ENCODE data around the gene SLC6A11.

Gene SLC6A11

GRCh38 chr3:10927551-10927950, 111.5 kb downstream of the SLC6A11 start:
- Histone ChIP-seq H4K20me1 (ENCODE audit: insufficient read depth, low read length) (no peaks in the 10 kb centered on the region), H3K79me2 (ENCODE audit: insufficient read depth, low read length) (no peaks in the 10 kb centered on the region), H3K9ac (ENCODE audit: low read length) (no peak overlapping the region), H3K9me2 (ENCODE audit: low read depth, low read length) (no peaks in the 10 kb centered on the region), H3K4me1 (ENCODE audit: insufficient read depth, low read length, severe bottlenecking) (no peaks in the 10 kb centered on the region), H3F3A (ENCODE audit: insufficient read depth, low read length) (no peaks in the 10 kb centered on the region), H3K4me3 (ENCODE audit: low read depth, low read length, poor library complexity, severe bottlenecking) (no peak overlapping the region), H3K4me2 (ENCODE audit: low read length) (no peak overlapping the region), H3K36me3 (ENCODE audit: insufficient read depth, low read length) (no peaks in the 10 kb centered on the region), H2AFZ (ENCODE audit: low read length) (no peak overlapping the region), H3K9me3 (ENCODE audit: low read length) (no peaks in the 10 kb centered on the region), H3K27ac (ENCODE audit: low read depth, low read length, poor library complexity, severe bottlenecking) (no peak overlapping the region), H3K27me3 (ENCODE audit: insufficient read depth, low read length) (no peaks in the 10 kb centered on the region)
- no peak for TF ChIP-seq EZH2 (IDR thresholded peaks at IDR 0.05; ENCODE audit: borderline replicate concordance, low read length)
- no peak for TF ChIP-seq CTCF (IDR thresholded peaks at IDR 0.05; ENCODE audit: low read length)

GRCh38 chr3:10928407-10928960, 112.5 kb downstream of the SLC6A11 start:
- H3K27ac ChIP-seq (ENCODE audit: low read depth, low read length, poor library complexity, severe bottlenecking) = no peak overlapping the region

GRCh38 chr3:10928961-10929471, 113.0 kb downstream of the SLC6A11 start:
- no peaks in the 10 kb centered on the region for H3K36me3 ChIP-seq (ENCODE audit: insufficient read depth, low read length)
- TF ChIP-seq EZH2 (IDR thresholded peaks at IDR 0.05; ENCODE audit: borderline replicate concordance, low read length) = no peak
- TF ChIP-seq CTCF (IDR thresholded peaks at IDR 0.05; ENCODE audit: low read length) = no peak
- no peaks in the 10 kb centered on the region for H3F3A ChIP-seq (ENCODE audit: insufficient read depth, low read length)
- no peak overlapping the region for H3K27ac ChIP-seq (ENCODE audit: low read depth, low read length, poor library complexity, severe bottlenecking)
- H3K79me2 ChIP-seq (ENCODE audit: insufficient read depth, low read length) = no peaks in the 10 kb centered on the region
- H3K4me3 ChIP-seq (ENCODE audit: low read depth, low read length, poor library complexity, severe bottlenecking) = no peak overlapping the region
- H3K4me2 ChIP-seq (ENCODE audit: low read length) = no peak overlapping the region
- no peaks in the 10 kb centered on the region for H3K9me3 ChIP-seq (ENCODE audit: low read length)
- H3K9ac ChIP-seq (ENCODE audit: low read length) = no peak overlapping the region
- H3K9me2 ChIP-seq (ENCODE audit: low read depth, low read length) = no peaks in the 10 kb centered on the region
- H3K27me3 ChIP-seq (ENCODE audit: insufficient read depth, low read length) = no peaks in the 10 kb centered on the region
- no peaks in the 10 kb centered on the region for H4K20me1 ChIP-seq (ENCODE audit: insufficient read depth, low read length)
- H2AFZ ChIP-seq (ENCODE audit: low read length) = no peak overlapping the region
- H3K4me1 ChIP-seq (ENCODE audit: insufficient read depth, low read length, severe bottlenecking) = no peaks in the 10 kb centered on the region

More at GRCh38 chr3:10928407-10928960, 112.5 kb downstream of the SLC6A11 start:
- Histone ChIP-seq H3K4me2 (ENCODE audit: low read length) (no peak overlapping the region), H3K9me2 (ENCODE audit: low read depth, low read length) (no peaks in the 10 kb centered on the region), H3K27me3 (ENCODE audit: insufficient read depth, low read length) (no peaks in the 10 kb centered on the region), H3K36me3 (ENCODE audit: insufficient read depth, low read length) (no peaks in the 10 kb centered on the region), H3F3A (ENCODE audit: insufficient read depth, low read length) (no peaks in the 10 kb centered on the region), H2AFZ (ENCODE audit: low read length) (no peak overlapping the region), H3K9ac (ENCODE audit: low read length) (no peak overlapping the region), H3K79me2 (ENCODE audit: insufficient read depth, low read length) (no peaks in the 10 kb centered on the region), H3K4me1 (ENCODE audit: insufficient read depth, low read length, severe bottlenecking) (no peaks in the 10 kb centered on the region), H4K20me1 (ENCODE audit: insufficient read depth, low read length) (no peaks in the 10 kb centered on the region), H3K9me3 (ENCODE audit: low read length) (no peaks in the 10 kb centered on the region), H3K4me3 (ENCODE audit: low read depth, low read length, poor library complexity, severe bottlenecking) (no peak overlapping the region)
- TF ChIP-seq EZH2 (IDR thresholded peaks at IDR 0.05; ENCODE audit: borderline replicate concordance, low read length) (no peak), CTCF (IDR thresholded peaks at IDR 0.05; ENCODE audit: low read length) (no peak)
